ENCODE data around the gene DHRSX.
"Not testable (repeated sequence)": the region's sequence is repeated elsewhere in the genome, so short reads cannot be mapped to it uniquely, and the experiment has no call there.

The DHRSX gene

DNA sequence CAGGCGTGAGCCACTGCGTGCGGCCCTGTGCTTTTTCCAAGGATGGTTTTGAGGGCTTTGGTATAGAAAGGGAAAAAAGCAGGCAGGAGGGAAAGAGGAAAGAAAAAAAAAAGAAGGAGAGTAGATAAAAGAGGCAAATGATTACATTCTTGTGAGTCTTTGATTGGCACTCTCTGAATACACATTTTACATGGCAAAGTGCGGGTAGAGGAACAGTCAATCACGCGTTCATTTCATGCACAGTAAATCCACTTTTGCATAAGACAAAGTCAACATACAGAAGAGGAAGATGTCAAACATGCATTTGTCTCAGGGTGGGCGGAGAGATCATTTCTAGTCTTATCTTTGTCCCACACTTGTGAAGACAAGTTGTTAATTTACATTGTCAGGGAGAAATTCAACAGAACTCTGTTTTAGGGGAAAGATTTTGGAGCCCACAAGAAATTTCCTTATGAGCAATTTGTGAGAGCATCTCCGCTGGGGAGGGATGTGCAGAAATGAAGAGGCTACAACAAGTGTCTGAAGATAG lies 183.2 kb downstream of the DHRSX start:
- DNase-seq (ENCODE audit: low spot score): no peak
- peaks cover 41% of the 10 kb centered on the region for H3K9me3 Mint-ChIP-seq
- no peaks in the 10 kb centered on the region for H3K4me1 Mint-ChIP-seq (ENCODE audit: low read depth)
- H3K27me3 Mint-ChIP-seq (ENCODE audit: low read depth): no peaks in the 10 kb centered on the region
- H3K4me3 Mint-ChIP-seq: no peak overlapping the region
- H3K36me3 Mint-ChIP-seq (ENCODE audit: low read depth): peaks cover 6% of the 10 kb centered on the region
- H3K27ac Mint-ChIP-seq: no peak overlapping the region

DNA sequence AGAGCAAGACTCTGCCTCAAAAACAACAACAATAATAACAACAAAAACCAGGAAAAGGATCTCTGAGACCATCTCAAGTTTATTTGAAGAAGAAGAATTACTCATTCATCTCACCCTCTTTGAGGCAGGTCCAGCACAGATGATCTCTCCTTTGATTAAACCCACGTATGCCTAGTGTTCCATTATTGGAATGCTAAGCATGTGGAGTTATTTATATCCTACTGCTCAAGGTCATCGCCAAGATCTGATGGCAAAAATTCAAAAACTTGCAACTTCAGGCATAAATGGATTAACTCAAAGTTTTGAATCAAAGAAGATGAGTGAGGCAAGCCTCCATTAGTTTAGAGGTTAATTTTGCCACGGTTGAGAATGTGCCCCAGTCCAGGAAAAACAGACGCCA lies 184.2 kb downstream of the DHRSX start:
- Mint-ChIP-seq H3K36me3 (ENCODE audit: low read depth) (peaks cover 6% of the 10 kb centered on the region), H3K4me3 (no peak overlapping the region), H3K4me1 (ENCODE audit: low read depth) (no peaks in the 10 kb centered on the region), H3K27ac (no peak overlapping the region), H3K9me3 (peaks cover 43% of the 10 kb centered on the region), H3K27me3 (ENCODE audit: low read depth) (no peaks in the 10 kb centered on the region)
- DNase-seq (ENCODE audit: low spot score): no peak

GRCh38 chrX:2315434-2315833 lies 185.3 kb downstream of the DHRSX start:
- no peaks in the 10 kb centered on the region for H3K27me3 Mint-ChIP-seq (ENCODE audit: low read depth)
- peaks cover 48% of the 10 kb centered on the region for H3K9me3 Mint-ChIP-seq
- H3K27ac Mint-ChIP-seq: no peak overlapping the region
- no peak overlapping the region for H3K4me3 Mint-ChIP-seq
- peaks cover 9% of the 10 kb centered on the region for H3K36me3 Mint-ChIP-seq (ENCODE audit: low read depth)
- no peaks in the 10 kb centered on the region for H3K4me1 Mint-ChIP-seq (ENCODE audit: low read depth)
- no peak for DNase-seq (ENCODE audit: low spot score)

- no peaks in the 10 kb centered on the region for H3K27me3 Mint-ChIP-seq (ENCODE audit: low read depth)
- H3K9me3 Mint-ChIP-seq: peaks cover 51% of the 10 kb centered on the region
- no peak for DNase-seq (ENCODE audit: low spot score)
- no peak overlapping the region for H3K4me3 Mint-ChIP-seq
- H3K4me1 Mint-ChIP-seq (ENCODE audit: low read depth): no peaks in the 10 kb centered on the region
- H3K36me3 Mint-ChIP-seq (ENCODE audit: low read depth): peaks cover 9% of the 10 kb centered on the region
- H3K27ac Mint-ChIP-seq: no peak overlapping the region
These were observed 185.9 kb downstream of the DHRSX start for GRCh38 chrX:2314831-2315365.

DNA sequence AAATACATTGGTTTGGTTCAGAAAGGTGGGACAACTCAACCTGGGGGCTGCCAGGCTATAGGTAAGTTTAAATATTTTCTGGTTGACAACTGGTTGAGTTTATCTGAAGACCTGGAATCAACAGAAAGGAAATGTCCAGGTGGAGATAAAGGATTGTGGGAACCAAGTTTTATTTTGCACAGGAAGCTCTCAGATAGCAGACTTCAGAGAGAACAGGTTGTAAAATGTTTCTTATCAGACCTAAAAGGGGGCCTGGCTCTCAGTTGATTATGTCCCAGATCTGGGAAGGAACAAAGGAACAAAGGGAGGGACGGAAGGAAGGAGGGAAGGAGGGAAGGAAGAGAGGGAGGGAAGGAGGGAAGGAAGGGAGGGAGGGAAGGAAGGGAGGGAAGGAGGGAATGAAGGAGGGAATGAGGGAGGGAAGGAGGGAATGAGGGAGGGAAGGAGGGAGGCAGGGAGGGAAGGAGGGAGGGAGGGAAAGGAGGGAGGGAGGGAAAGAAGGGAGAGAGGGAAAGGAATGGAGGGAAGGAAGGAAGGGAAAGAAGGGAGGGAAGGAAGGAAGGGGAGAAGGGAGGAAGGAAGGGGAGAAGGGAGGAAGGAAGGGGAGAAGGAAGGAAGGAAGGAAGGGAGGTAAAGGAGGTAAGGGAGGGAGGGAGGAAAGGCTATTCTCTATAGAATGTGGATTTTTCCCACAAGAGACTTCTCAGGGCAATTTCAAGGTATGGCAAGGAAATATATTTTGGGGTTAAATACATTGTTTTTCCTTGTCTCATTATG lies 186.7 kb downstream of the DHRSX start:
- Mint-ChIP-seq H3K9me3 (peaks cover 47% of the 10 kb centered on the region), H3K4me1 (ENCODE audit: low read depth) (no peaks in the 10 kb centered on the region), H3K36me3 (ENCODE audit: low read depth) (peaks cover 7% of the 10 kb centered on the region)

GRCh38 chrX:2312061-2312591 lies 188.7 kb downstream of the DHRSX start:
- not testable (repeated sequence) for H3K4me1 Mint-ChIP-seq (ENCODE audit: low read depth); H3K27me3 Mint-ChIP-seq (ENCODE audit: low read depth); DNase-seq (ENCODE audit: low spot score); H3K27ac Mint-ChIP-seq; H3K36me3 Mint-ChIP-seq (ENCODE audit: low read depth); H3K4me3 Mint-ChIP-seq
- peaks cover 38% of the 10 kb centered on the region for H3K9me3 Mint-ChIP-seq

More for the DNA sequence above, 186.7 kb downstream of the DHRSX start:
- Mint-ChIP-seq H3K4me3 (no peak overlapping the region), H3K27me3 (ENCODE audit: low read depth) (no peaks in the 10 kb centered on the region), H3K27ac (no peak overlapping the region)
- no peak for DNase-seq (ENCODE audit: low spot score)

GRCh38 chrX:2311501-2311900 lies 189.3 kb downstream of the DHRSX start:
- DNase-seq (ENCODE audit: low spot score): no peak
- Mint-ChIP-seq H3K9me3 (peaks cover 45% of the 10 kb centered on the region), H3K36me3 (ENCODE audit: low read depth) (peaks cover 7% of the 10 kb centered on the region), H3K4me3 (no peak overlapping the region), H3K27me3 (ENCODE audit: low read depth) (no peaks in the 10 kb centered on the region), H3K27ac (no peak overlapping the region), H3K4me1 (ENCODE audit: low read depth) (no peaks in the 10 kb centered on the region)

DNA sequence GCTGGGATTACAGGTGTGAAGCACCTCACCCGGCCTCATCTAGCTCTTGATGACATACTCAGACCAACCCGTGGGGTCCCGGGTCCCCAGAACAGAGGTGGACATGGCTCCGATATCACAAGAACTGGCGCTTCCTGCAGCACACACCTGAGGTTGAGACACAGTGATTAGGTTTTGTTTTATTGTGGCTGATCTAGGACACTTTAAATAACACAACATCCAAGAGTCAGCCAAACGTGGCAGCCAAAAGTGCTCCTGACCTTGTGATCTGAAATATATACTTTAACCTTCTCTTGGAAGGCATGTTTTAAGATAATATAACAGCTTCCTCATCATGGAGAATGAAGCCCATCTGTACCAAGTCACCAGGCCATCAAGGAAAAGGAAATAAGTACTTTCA lies 198.9 kb downstream of the DHRSX start:
- DNase-seq (ENCODE audit: low spot score): no peak
- H3K36me3 Mint-ChIP-seq (ENCODE audit: low read depth): peaks cover 14% of the 10 kb centered on the region
- no peaks in the 10 kb centered on the region for H3K4me1 Mint-ChIP-seq (ENCODE audit: low read depth)
- H3K9me3 Mint-ChIP-seq: peaks cover 35% of the 10 kb centered on the region
- no peaks in the 10 kb centered on the region for H3K27me3 Mint-ChIP-seq (ENCODE audit: low read depth)
- H3K4me3 Mint-ChIP-seq: no peak overlapping the region
- no peak overlapping the region for H3K27ac Mint-ChIP-seq

GRCh38 chrX:2299871-2300270 lies 200.9 kb downstream of the DHRSX start:
- Mint-ChIP-seq H3K27me3 (ENCODE audit: low read depth) (no peaks in the 10 kb centered on the region), H3K4me1 (ENCODE audit: low read depth) (no peaks in the 10 kb centered on the region), H3K9me3 (peaks cover 29% of the 10 kb centered on the region), H3K4me3 (no peak overlapping the region), H3K27ac (no peak overlapping the region), H3K36me3 (ENCODE audit: low read depth) (peaks cover 8% of the 10 kb centered on the region)
- DNase-seq (ENCODE audit: low spot score): no peak

- Mint-ChIP-seq H3K27me3 (ENCODE audit: low read depth) (no peaks in the 10 kb centered on the region), H3K9me3 (peaks cover 29% of the 10 kb centered on the region), H3K36me3 (ENCODE audit: low read depth) (peaks cover 18% of the 10 kb centered on the region), H3K27ac (no peak overlapping the region), H3K4me3 (no peak overlapping the region), H3K4me1 (ENCODE audit: low read depth) (no peaks in the 10 kb centered on the region)
- no peak for DNase-seq (ENCODE audit: low spot score)
These were observed 214.0 kb downstream of the DHRSX start for GRCh38 chrX:2286731-2287130.

DNA sequence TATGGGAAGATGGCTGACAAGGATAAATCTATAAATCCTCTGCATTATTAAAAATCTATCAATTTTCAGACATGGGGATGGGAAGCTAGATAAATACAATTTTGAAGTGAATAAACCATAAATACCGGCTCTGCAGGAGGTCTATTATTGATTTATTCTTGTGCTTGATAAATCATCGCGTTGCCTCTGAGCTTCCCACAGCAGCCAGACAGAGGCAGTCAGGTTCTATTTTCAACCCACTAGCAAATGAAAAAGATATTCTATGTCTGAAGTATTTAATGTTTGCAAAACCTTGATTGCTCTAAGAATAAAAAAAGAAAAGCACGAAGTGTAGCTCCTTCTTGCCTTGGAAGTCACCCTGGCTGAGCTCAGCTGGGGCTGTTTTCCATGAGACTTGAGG lies 216.2 kb downstream of the DHRSX start:
- peaks cover 29% of the 10 kb centered on the region for H3K9me3 Mint-ChIP-seq
- DNase-seq (ENCODE audit: low spot score): no peak
- no peaks in the 10 kb centered on the region for H3K4me1 Mint-ChIP-seq (ENCODE audit: low read depth)
- H3K27ac Mint-ChIP-seq: no peak overlapping the region
- peaks cover 10% of the 10 kb centered on the region for H3K36me3 Mint-ChIP-seq (ENCODE audit: low read depth)
- no peak overlapping the region for H3K4me3 Mint-ChIP-seq
- no peaks in the 10 kb centered on the region for H3K27me3 Mint-ChIP-seq (ENCODE audit: low read depth)

DNA sequence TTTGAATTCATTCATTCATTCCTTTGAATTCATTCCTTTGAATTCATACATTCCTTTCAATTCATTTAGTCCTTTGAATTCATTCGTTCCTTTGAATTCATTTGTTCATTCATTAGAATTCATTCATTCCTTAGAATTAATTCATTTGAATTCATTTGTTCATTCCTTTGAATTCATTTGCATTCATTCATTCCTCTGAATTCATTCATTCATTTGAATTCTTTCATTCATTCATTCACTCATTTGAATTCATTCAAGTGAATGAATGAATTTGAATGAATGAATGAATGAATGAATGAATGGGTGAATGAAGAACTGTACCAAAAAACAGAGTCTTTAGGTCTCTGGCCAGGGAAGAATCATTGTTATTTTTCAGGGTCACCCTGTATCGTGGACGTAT lies 216.6 kb downstream of the DHRSX start:
- Mint-ChIP-seq H3K27ac (no peak overlapping the region), H3K36me3 (ENCODE audit: low read depth) (peaks cover 10% of the 10 kb centered on the region), H3K9me3 (peaks cover 29% of the 10 kb centered on the region), H3K27me3 (ENCODE audit: low read depth) (no peaks in the 10 kb centered on the region), H3K4me1 (ENCODE audit: low read depth) (no peaks in the 10 kb centered on the region), H3K4me3 (no peak overlapping the region)
- no peak for DNase-seq (ENCODE audit: low spot score)

DNA sequence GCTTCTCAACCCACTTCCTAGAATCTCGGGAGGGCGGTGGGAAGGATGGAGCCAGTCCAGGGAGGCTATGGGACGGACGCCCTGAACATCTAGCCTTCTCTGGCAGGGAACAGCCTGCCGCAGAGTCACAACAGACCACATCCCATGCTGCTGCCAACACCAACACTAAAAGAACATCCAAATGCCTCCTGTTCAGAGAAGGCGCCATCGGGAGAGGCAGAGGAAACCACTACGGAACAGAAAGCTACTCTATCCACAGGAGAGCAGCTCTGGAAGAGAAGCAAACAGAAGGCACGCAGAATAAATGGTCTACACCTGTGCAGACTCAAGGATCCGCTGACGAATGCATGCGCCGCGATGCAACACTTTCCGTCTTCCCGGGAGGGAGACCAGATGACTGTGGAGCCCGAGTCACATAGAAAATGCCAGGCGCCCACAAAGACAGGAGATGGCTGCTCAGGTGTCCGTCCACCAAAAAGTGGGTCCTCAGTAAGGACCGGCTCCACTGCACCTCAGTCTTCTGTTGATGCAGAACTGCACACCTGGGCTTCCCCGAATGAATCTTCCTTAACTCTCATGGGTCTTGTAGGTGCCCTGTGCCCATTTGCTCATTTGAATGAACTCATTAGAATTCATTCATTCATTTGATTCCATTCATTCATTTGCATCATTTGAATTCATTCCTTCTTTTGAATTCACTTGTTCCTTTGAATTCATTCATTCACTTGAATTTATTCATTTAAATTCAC lies 217.5 kb downstream of the DHRSX start:
- H3K9me3 Mint-ChIP-seq: peaks cover 29% of the 10 kb centered on the region
- H3K36me3 Mint-ChIP-seq (ENCODE audit: low read depth): peaks cover 10% of the 10 kb centered on the region
- no peak overlapping the region for H3K27ac Mint-ChIP-seq
- no peak overlapping the region for H3K4me3 Mint-ChIP-seq
- no peak for DNase-seq (ENCODE audit: low spot score)
- no peaks in the 10 kb centered on the region for H3K4me1 Mint-ChIP-seq (ENCODE audit: low read depth)
- no peaks in the 10 kb centered on the region for H3K27me3 Mint-ChIP-seq (ENCODE audit: low read depth)

GRCh38 chrX:2282490-2283090 lies 218.2 kb downstream of the DHRSX start:
- no peak for DNase-seq (ENCODE audit: low spot score)
- no peak overlapping the region for H3K4me3 Mint-ChIP-seq
- peaks cover 29% of the 10 kb centered on the region for H3K9me3 Mint-ChIP-seq
- H3K36me3 Mint-ChIP-seq (ENCODE audit: low read depth): peaks cover 6% of the 10 kb centered on the region
- no peaks in the 10 kb centered on the region for H3K4me1 Mint-ChIP-seq (ENCODE audit: low read depth)
- H3K27ac Mint-ChIP-seq: no peak overlapping the region
- no peaks in the 10 kb centered on the region for H3K27me3 Mint-ChIP-seq (ENCODE audit: low read depth)

Measured in T-helper 2 cell treated with Interferon-gamma antibody and Interleukin-4, amounts not matched to agents 5 μg/mL and 100 μg/mL, for 36 hours (primary cell).